H1 (cell line): ENCODE results near the gene AFAP1L1. TPM values are rescaled to one million over a fixed set of nuclear protein-coding genes. Genes with fewer than 3 reads are reported as not detected.

Experiments
- CTCF ChIA-PET: fragments of 300-600 bp; sonication (Branson Sonifier 250); formaldehyde crosslinking; loops from one replicate; lab custom pipeline; 2021; ENCODE audit not compliant: partially characterized antibody; lab: Charles Lee
- POLR2A ChIA-PET: fragments of 300-600 bp; sonication (Branson Sonifier 250); formaldehyde crosslinking; loops from one replicate; lab custom pipeline; 2021; ENCODE audit warnings: inconsistent platforms; ENCODE audit not compliant: partially characterized antibody; lab: Charles Lee
- DNase-seq, 2 experiments: peaks; one replicate each; pipeline versions ENCODE4 v3.0.0 to v3.0.0-alpha.2; 2010 to 2022; ENCODE audit warnings: low spot score in 2 of 2, low read depth in 1 of 2, mixed read lengths in 1 of 2
- FAIRE-seq: peaks from 2 replicates; lab custom pipeline; 2011; peaks lifted over from hg19 to GRCh38; lab: Jason Lieb, UNC
- H2AFZ ChIP-seq: 2 replicates; pipeline ENCODE4 v1.8.1; 2012; ENCODE audit warnings: low read length, inconsistent platforms
- H2AK5ac ChIP-seq: 2 replicates; pipeline ENCODE4 v1.6.1; 2013; ENCODE audit warnings: low read depth, low read length
- H2BK120ac ChIP-seq: replicated peaks from 2 replicates; pipeline ENCODE3; 2013; ENCODE audit warnings: low read depth, low read length, inconsistent platforms
- H2BK12ac ChIP-seq: 2 replicates; pipeline ENCODE4 v1.6.1; 2013; ENCODE audit warnings: low read depth, low read length
- H2BK15ac ChIP-seq: 2 replicates; pipeline ENCODE4 v1.6.1; 2013; ENCODE audit warnings: low read length
- H2BK20ac ChIP-seq: 2 replicates; pipeline ENCODE4 v1.6.1; 2013; ENCODE audit warnings: low read length
- H2BK5ac ChIP-seq: 2 replicates; pipeline ENCODE4 v1.6.1; 2013; ENCODE audit warnings: low read depth, low read length
- H3K14ac ChIP-seq: 2 replicates; pipeline ENCODE4 v1.6.1; 2013; ENCODE audit warnings: inconsistent platforms; ENCODE audit not compliant: insufficient read length
- H3K18ac ChIP-seq: 2 replicates; pipeline ENCODE4 v1.6.1; 2013; ENCODE audit warnings: low read length; ENCODE audit errors: extremely low read depth
- H3K23ac ChIP-seq: 2 replicates; pipeline ENCODE4 v1.6.1; 2013; ENCODE audit warnings: inconsistent platforms; ENCODE audit not compliant: insufficient read length
- H3K23me2 ChIP-seq: 2 replicates; pipeline ENCODE4 v1.6.1; 2013; ENCODE audit warnings: low read depth, low read length
- H3K27ac ChIP-seq: 2 replicates; pipeline ENCODE4 v1.6.1; 2011; ENCODE audit warnings: low read depth, low read length, inconsistent platforms
- H3K27me3 ChIP-seq, 4 experiments: replicated peaks in 1 of 4; 1 replicate in 1 of 4; 2 replicates in 3 of 4; pipeline versions ENCODE4 v1.6.1 to v1.8.1; 2011 to 2013; ENCODE audit warnings: low read length in 3 of 4, mild to moderate bottlenecking in 3 of 4, inconsistent platforms in 2 of 4, mixed read lengths in 2 of 4, moderate library complexity in 1 of 4; ENCODE audit not compliant: control insufficient read depth in 3 of 4, insufficient read depth in 3 of 4; ENCODE audit errors: extremely low read depth in 1 of 4
- H3K36me3 ChIP-seq, 4 experiments: 2 replicates each; pipeline versions ENCODE4 v1.6.1 to v1.8.1; 2011 to 2013; ENCODE audit warnings: mild to moderate bottlenecking in 4 of 4, low read length in 3 of 4, moderate library complexity in 2 of 4, control low read depth in 1 of 4, inconsistent platforms in 1 of 4; ENCODE audit not compliant: insufficient read depth in 4 of 4, control insufficient read depth in 2 of 4
- H3K4ac ChIP-seq: replicated peaks from 2 replicates; pipeline ENCODE3; 2013; ENCODE audit warnings: low read length, low read depth, mixed read lengths, inconsistent platforms; ENCODE audit not compliant: insufficient read length
- H3K4me1 ChIP-seq, 4 experiments: replicated peaks in 1 of 4; 1 replicate in 1 of 4; 2 replicates in 3 of 4; pipeline versions ENCODE4 v1.6.1 to v1.8.1; 2011 to 2013; ENCODE audit warnings: low read length in 3 of 4, inconsistent platforms in 2 of 4, mixed read lengths in 1 of 4; ENCODE audit not compliant: insufficient read depth in 4 of 4, control insufficient read depth in 3 of 4
- H3K4me2 ChIP-seq, 2 experiments: 2 replicates each; pipeline versions ENCODE4 v1.6.1 to v1.8.1; 2011 to 2013; ENCODE audit warnings: low read depth in 2 of 2, low read length in 2 of 2, control low read depth in 1 of 2, inconsistent platforms in 1 of 2, mild to moderate bottlenecking in 1 of 2; ENCODE audit not compliant: insufficient read depth in 1 of 2
- H3K4me3 ChIP-seq, 4 experiments: fragments of 200-600, 300-600 bp in 1 of 4; sonication (generic), shearing (Covaris generic), sonication (Bioruptor Twin) in 1 of 4; 2 replicates each; pipeline versions ENCODE4 v1.5.1 to v1.8.1; 2011 to 2016; ENCODE audit warnings: low read length in 4 of 4, low read depth in 3 of 4, control low read depth in 2 of 4, inconsistent platforms in 2 of 4, mild to moderate bottlenecking in 2 of 4, mixed read lengths in 1 of 4, moderate library complexity in 1 of 4; ENCODE audit not compliant: insufficient read depth in 2 of 4; ENCODE audit errors: extremely low read depth in 1 of 4
- H3K56ac ChIP-seq: replicated peaks from 2 replicates; pipeline ENCODE3; 2013; ENCODE audit warnings: low read depth, mild to moderate bottlenecking, mixed read lengths, low read length, inconsistent platforms; ENCODE audit not compliant: insufficient read length
- H3K79me1 ChIP-seq: 2 replicates; pipeline ENCODE4 v1.6.1; 2013; ENCODE audit warnings: low read depth, low read length, control low read depth
- H3K79me2 ChIP-seq, 2 experiments: 2 replicates each; pipeline versions ENCODE4 v1.6.1 to v1.8.1; 2012 to 2013; ENCODE audit warnings: low read length in 2 of 2, mild to moderate bottlenecking in 2 of 2, inconsistent platforms in 1 of 2; ENCODE audit not compliant: insufficient read depth in 2 of 2, control insufficient read depth in 1 of 2
- H3K9ac ChIP-seq, 4 experiments: replicated peaks in 1 of 4; 1 replicate in 1 of 4; 2 replicates in 3 of 4; pipeline versions ENCODE4 v1.6.1 to v1.8.1; 2011 to 2013; ENCODE audit warnings: low read depth in 3 of 4, low read length in 3 of 4, control low read depth in 2 of 4, mild to moderate bottlenecking in 2 of 4, moderate library complexity in 2 of 4, inconsistent platforms in 1 of 4; ENCODE audit errors: extremely low read depth in 1 of 4
- H3K9me3 ChIP-seq, 2 experiments: 2 replicates each; pipeline versions ENCODE4 v1.6.1 to v1.8.1; 2012 to 2013; ENCODE audit warnings: mild to moderate bottlenecking in 2 of 2, moderate library complexity in 2 of 2, control low read depth in 1 of 2, inconsistent platforms in 1 of 2, low read depth in 1 of 2, low read length in 1 of 2, mixed read lengths in 1 of 2; ENCODE audit not compliant: insufficient read depth in 2 of 2
- H4K20me1 ChIP-seq, 2 experiments: replicated peaks in 1 of 2; 2 replicates each; pipeline versions ENCODE3 to v1.8.1; 2011 to 2013; ENCODE audit warnings: inconsistent platforms in 2 of 2, low read length in 2 of 2, mild to moderate bottlenecking in 1 of 2; ENCODE audit not compliant: insufficient read depth in 2 of 2, control insufficient read depth in 1 of 2
- H4K5ac ChIP-seq: 2 replicates; pipeline ENCODE4 v1.6.1; 2013; ENCODE audit warnings: low read length, low read depth, mixed read lengths, inconsistent platforms; ENCODE audit not compliant: insufficient read length
- H4K8ac ChIP-seq: 2 replicates; pipeline ENCODE4 v1.8.0; 2013; ENCODE audit warnings: mild to moderate bottlenecking, moderate library complexity, low read length, inconsistent platforms; ENCODE audit not compliant: insufficient read depth; ENCODE audit errors: extremely low read depth
- H4K91ac ChIP-seq: replicated peaks from 2 replicates; pipeline ENCODE3; 2013; ENCODE audit warnings: low read length, mixed read lengths, inconsistent platforms; ENCODE audit not compliant: insufficient read length
- ASH2L ChIP-seq: fragments of 200-600, 300-600 bp; sonication (generic); IDR thresholded peaks from one replicate; pipeline ENCODE4 v1.7.1; 2017; ENCODE audit warnings: low read length
- CHD1 ChIP-seq: IDR thresholded peaks from 2 replicates; pipeline ENCODE4 v1.6.1; 2012; ENCODE audit warnings: low read depth, low read length, improper control_type of control experiment
- KDM1A ChIP-seq: fragments of 200-600, 300-600 bp; sonication (generic); IDR thresholded peaks from 2 replicates; pipeline ENCODE4 v1.7.1; 2016; ENCODE audit warnings: mild to moderate bottlenecking, low read length, borderline replicate concordance
- MAFK ChIP-seq: IDR thresholded peaks from 2 replicates; pipeline ENCODE4 v1.6.1; 2012; ENCODE audit warnings: low read depth, mild to moderate bottlenecking, improper control_type of control experiment, low read length
- POLR2A ChIP-seq, 2 experiments: IDR thresholded peaks; 1 replicate in 1 of 2; 2 replicates in 1 of 2; pipeline ENCODE4 v1.6.1; 2011; ENCODE audit warnings: low read depth in 2 of 2, low read length in 2 of 2, mild to moderate bottlenecking in 2 of 2; ENCODE audit errors: control extremely low read depth in 1 of 2
- POU5F1 ChIP-seq: IDR thresholded peaks from 2 replicates; pipeline ENCODE4 v1.6.1; 2011; ENCODE audit warnings: low read depth, mild to moderate bottlenecking, low read length, moderate library complexity
- SP4 ChIP-seq: IDR thresholded peaks from 2 replicates; pipeline ENCODE4 v1.6.1; 2012; ENCODE audit warnings: low read length, inconsistent platforms
- WGBS, 2 experiments: shearing (Covaris generic) in 1 of 2; methylation state at CpG; one replicate each; pipeline versions ENCODE4 v1.1.6 to v1.1.7; 2013 to 2015; ENCODE audit warnings: low lambda C conversion rate in 2 of 2, mixed read lengths in 2 of 2, inconsistent platforms in 1 of 2, low coverage in 1 of 2, missing lambda C conversion rate in 1 of 2; ENCODE audit not compliant: insufficient replicate concordance in 2 of 2, insufficient coverage in 1 of 2, insufficient read length in 1 of 2; ENCODE audit errors: extremely low coverage in 1 of 2, missing lambda C conversion rate in 1 of 2; 5-methylcytosine and 5-hydroxymethylcytosine counted together
- polyA plus RNA-seq, 7 experiments: library from polyadenylated mRNA; depleted of rRNA in 3 of 7; stranded (reverse) in 5 of 7; unstranded in 2 of 7; fragments of >200 nt in 5 of 7; fragments of 200-250 nt in 2 of 7; gene quantifications; 1 replicate in 5 of 7; 2 replicates in 1 of 7; 4 replicates in 1 of 7; pipeline versions ENCODE4 v1.2.1 to v1.2.3, GENCODE V29; 2011 to 2013; ENCODE audit warnings: missing spikeins in 2 of 7, mixed read lengths in 2 of 7
- total RNA-seq: library from RNA; stranded (reverse); fragmentation: NEBNext Ultra II Directional; extraction: Animal tissue kit (Norgen Biotek cat#: 25700); gene quantifications from 2 replicates; pipeline ENCODE4 v1.2.1, GENCODE V29; 2021

AFAP1L1 gene
- total and polyA plus RNA-seq, 2 of the 8 experiments (the other 6 are each of a cell fraction or from before 2014, with no cell fraction given): 0.79 to 4.7 TPM

DNA sequence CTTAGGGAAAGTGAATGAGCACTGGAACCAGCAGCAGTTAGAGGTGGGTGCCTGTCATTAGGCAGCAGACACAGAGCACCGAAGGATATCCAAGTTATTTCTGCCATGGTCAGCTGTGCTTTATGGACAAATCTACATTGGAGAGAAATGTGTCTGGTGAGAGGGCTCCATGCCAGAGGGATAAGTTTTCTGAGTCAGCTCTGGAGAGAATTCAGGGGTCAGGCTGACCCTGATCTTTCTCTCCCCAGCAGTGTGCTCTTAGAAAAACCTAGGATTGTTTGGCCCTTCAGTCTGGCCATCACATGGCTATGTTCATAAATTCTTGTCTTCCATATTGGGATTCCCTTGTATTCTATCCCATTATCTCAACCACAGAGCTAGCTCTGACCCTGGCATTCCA is 116.3 kb downstream of the AFAP1L1 start:
- DNase-seq: no peak
- no peak overlapping the region for H4K91ac ChIP-seq
- no peak for FAIRE-seq
- H2AFZ ChIP-seq: no peak overlapping the region
- no peak overlapping the region for H3K4me3 ChIP-seq
- H4K5ac ChIP-seq: no peak overlapping the region
- no peak overlapping the region for H3K4me2 ChIP-seq
- H3K9ac ChIP-seq: no peak overlapping the region
- H2BK120ac ChIP-seq: no peak overlapping the region
- no peak overlapping the region for H3K56ac ChIP-seq
- H2AK5ac ChIP-seq: no peak overlapping the region
- H2BK5ac ChIP-seq: no peak overlapping the region
- no peaks in the 10 kb centered on the region for H4K20me1 ChIP-seq
- no peak overlapping the region for H3K23ac ChIP-seq
- H3K14ac ChIP-seq: no peak overlapping the region
- peaks cover 2% of the 10 kb centered on the region; the same call in 1 of the 2 replicates for H3K23me2 ChIP-seq
- no peak overlapping the region for H4K8ac ChIP-seq
- no peaks in the 10 kb centered on the region for H3K79me2 ChIP-seq
- H3K4ac ChIP-seq: no peak overlapping the region
- no peak overlapping the region for H2BK12ac ChIP-seq
- H3K18ac ChIP-seq: no peak overlapping the region
- H3K4me1 ChIP-seq: no peaks in the 10 kb centered on the region
- TF ChIP-seq CHD1 (no peak), ASH2L (no peak), KDM1A (no peak), POU5F1 (no peak), SP4 (no peak), POLR2A (IDR thresholded peaks at IDR 0.05; ENCODE audit: control extremely low read depth in 1 of 2, low read depth in 2 of 2, low read length in 2 of 2) (no peak), MAFK (no peak)
- TF ChIP-seq, all 59 proteins: peak for 0
- H2BK15ac ChIP-seq: no peak overlapping the region
- ChIA-PET CTCF (interaction anchor here (1.1 to 46.1 kb wide), 7 partner anchors 9 to 73 kb away, joined by 4 to 1310 read pairs (median 5); partner anchors contain the start of gene IL17B), POLR2A (interaction anchor here (1.6 kb wide), 1 partner anchor 11 kb away, joined by 6 read pairs; no protein-coding TSS in a partner anchor)
- H2BK20ac ChIP-seq: no peak overlapping the region
- no peaks in the 10 kb centered on the region for H3K9me3 ChIP-seq
- no peak overlapping the region for H3K27ac ChIP-seq
- H3K79me1 ChIP-seq: no peaks in the 10 kb centered on the region
- no peaks in the 10 kb centered on the region for H3K36me3 ChIP-seq
- H3K27me3 ChIP-seq: no peaks in the 10 kb centered on the region; a peak in 1 of 7 replicates
- WGBS, 2 experiments: 89% methylated on average over 1 of the region's 1 CpG; no CpG with 5 or more reads in 1 of the 2 experiments
